GM23338 (cell line): Measurements from ENCODE around the gene FHIT. TPM values are rescaled to one million over a fixed set of nuclear protein-coding genes. Genes with fewer than 3 reads are reported as not detected.

Experiments used
- ATAC-seq: fragments of 200-7000 bp; cut with Tn5 transposase; 3 replicates; pipeline ENCODE4 v1.9.1; 2020
- DNase-seq: peaks from one replicate; pipeline ENCODE4 v3.0.0-alpha.2; 2015; ENCODE audit warnings: low spot score
- H2AFZ ChIP-seq: fragments of 200-600 bp; sonication (generic); 2 replicates; pipeline ENCODE4 v1.8.0; 2016; ENCODE audit warnings: antibody characterized with exemption, mild to moderate bottlenecking, moderate library complexity
- H3F3A ChIP-seq: fragments of 200-600 bp; sonication (generic); replicated peaks from 2 replicates; pipeline ENCODE4 v1.8.0; 2017; ENCODE audit warnings: antibody characterized with exemption, mixed run types, low read depth
- H3K27ac ChIP-seq: fragments of 200-600 bp; sonication (generic); 2 replicates; pipeline ENCODE4 v1.6.1; 2016; ENCODE audit warnings: low read depth
- H3K27me3 ChIP-seq: fragments of 200-600 bp; sonication (generic); 2 replicates; pipeline ENCODE4 v1.8.0; 2016; ENCODE audit warnings: mild to moderate bottlenecking, mixed run types, moderate library complexity; ENCODE audit not compliant: insufficient read depth
- H3K36me3 ChIP-seq: fragments of 200-600 bp; sonication (generic); 2 replicates; pipeline ENCODE4 v1.8.0; 2016; ENCODE audit warnings: mild to moderate bottlenecking; ENCODE audit not compliant: insufficient read depth
- H3K4me1 ChIP-seq: fragments of 200-600 bp; sonication (generic); 2 replicates; pipeline ENCODE4 v1.8.0; 2016; ENCODE audit warnings: mild to moderate bottlenecking, moderate library complexity; ENCODE audit not compliant: insufficient read depth
- H3K4me2 ChIP-seq: fragments of 200-600 bp; sonication (generic); 2 replicates; pipeline ENCODE4 v1.7.1; 2017; ENCODE audit warnings: mixed run types
- H3K4me3 ChIP-seq: fragments of 200-600 bp; sonication (generic); 2 replicates; pipeline ENCODE4 v1.6.1; 2016; ENCODE audit warnings: mixed run types
- H3K79me2 ChIP-seq: fragments of 200-600 bp; sonication (generic); replicated peaks from 2 replicates; pipeline ENCODE4 v1.8.0; 2017; ENCODE audit warnings: mild to moderate bottlenecking; ENCODE audit not compliant: insufficient read depth
- H3K9me2 ChIP-seq: fragments of 200-600 bp; sonication (generic); 2 replicates; pipeline ENCODE4 v1.8.0; 2017; ENCODE audit not compliant: insufficient read depth
- H4K20me1 ChIP-seq: fragments of 200-600 bp; sonication (generic); replicated peaks from 2 replicates; pipeline ENCODE4 v1.8.0; 2017; ENCODE audit warnings: mild to moderate bottlenecking; ENCODE audit not compliant: insufficient read depth
- H3K27ac Mint-ChIP-seq: 2 replicates; pipeline ENCODE4 v1.8.0; 2020; ENCODE audit warnings: inconsistent platforms, mild to moderate bottlenecking, moderate library complexity, mixed read lengths
- H3K27me3 Mint-ChIP-seq: 3 replicates; pipeline ENCODE4 v1.8.0; 2022; ENCODE audit warnings: low read depth, mild to moderate bottlenecking, moderate library complexity, mixed read lengths, inconsistent platforms; ENCODE audit not compliant: insufficient read depth, poor library complexity
- H3K36me3 Mint-ChIP-seq: 3 replicates; pipeline ENCODE4 v1.8.0; 2021; ENCODE audit warnings: low read depth, mild to moderate bottlenecking, inconsistent platforms, moderate library complexity, mixed read lengths
- H3K4me1 Mint-ChIP-seq: 3 replicates; pipeline ENCODE4 v1.8.0; 2020; ENCODE audit warnings: mild to moderate bottlenecking, inconsistent platforms, mixed read lengths
- H3K4me3 Mint-ChIP-seq: 3 replicates; pipeline ENCODE4 v1.8.0; 2021; ENCODE audit warnings: moderate library complexity, mild to moderate bottlenecking, inconsistent platforms, mixed read lengths
- H3K9me3 Mint-ChIP-seq: 3 replicates; pipeline ENCODE4 v1.8.0; 2020; ENCODE audit warnings: moderate library complexity, mild to moderate bottlenecking, inconsistent platforms, mixed read lengths
- CREB1 ChIP-seq: fragments of 250-450 bp; sonication (Bioruptor Pico); IDR thresholded peaks from 2 replicates; pipeline ENCODE4 v1.5.0; 2020; ENCODE audit warnings: low read depth, mild to moderate bottlenecking, moderate library complexity
- EZH2 ChIP-seq: fragments of 200-600 bp; sonication (generic); IDR thresholded peaks from one replicate; pipeline ENCODE4 v1.8.0; 2017; ENCODE audit warnings: antibody characterized with exemption, mild to moderate bottlenecking, low read depth; ENCODE audit not compliant: unreplicated experiment
- JUNB ChIP-seq: IDR thresholded peaks from one replicate; pipeline ENCODE4 v1.6.1; 2016; ENCODE audit warnings: antibody characterized with exemption; ENCODE audit not compliant: unreplicated experiment
- NANOG ChIP-seq: IDR thresholded peaks from 2 replicates; pipeline ENCODE4 v1.6.1; 2016; ENCODE audit warnings: antibody characterized with exemption, borderline replicate concordance
- POLR2AphosphoS5 ChIP-seq: IDR thresholded peaks from 2 replicates; pipeline ENCODE4 v1.6.1; 2016; ENCODE audit warnings: antibody characterized with exemption, low read depth
- STAT1 ChIP-seq: IDR thresholded peaks from one replicate; pipeline ENCODE4 v1.6.1; 2016; ENCODE audit warnings: antibody characterized with exemption; ENCODE audit not compliant: unreplicated experiment
- polyA plus RNA-seq: library from polyadenylated mRNA; unstranded; fragments of >200 nt; fragmentation: Nextera tagmentation; extraction: Ambion mirVana; gene quantifications from 2 replicates; pipeline ENCODE4 v1.2.1, GENCODE V29; 2016
- total RNA-seq: library from RNA; depleted of rRNA; stranded (reverse); fragments of >200 nt; shearing (Covaris generic); gene quantifications from 2 replicates; pipeline ENCODE4 v1.2.3, GENCODE V29; 2014
- TF ChIP-seq, protein P1 (sequence below), 2 experiments: fragments of 200-600 bp in 1 of 2; sonication (generic) in 1 of 2; conservative IDR thresholded peaks; 2 replicates each; pipeline versions ENCODE4 v1.5.1 to v1.6.1; 2016 to 2017; ENCODE audit warnings: antibody characterized with exemption in 2 of 2, low read depth in 2 of 2, mild to moderate bottlenecking in 2 of 2, moderate library complexity in 1 of 2
- TF ChIP-seq, protein P2 (sequence below): IDR thresholded peaks from one replicate; pipeline ENCODE4 v1.6.1; 2018; ENCODE audit warnings: antibody characterized with exemption; ENCODE audit not compliant: unreplicated experiment
- TF ChIP-seq, protein P3 (sequence below): fragments of 250-450 bp; sonication (Bioruptor Pico); IDR thresholded peaks from 2 replicates; pipeline ENCODE4 v1.5.0; 2020; ENCODE audit warnings: mild to moderate bottlenecking, moderate library complexity
- TF ChIP-seq, protein P4 (sequence below): IDR thresholded peaks from 2 replicates; pipeline ENCODE4 v1.6.1; 2016; ENCODE audit warnings: antibody characterized with exemption

Gene FHIT
- total and polyA plus RNA-seq, 2 experiments from 2014 or later: 3.0 to 8.3 TPM

DNA sequence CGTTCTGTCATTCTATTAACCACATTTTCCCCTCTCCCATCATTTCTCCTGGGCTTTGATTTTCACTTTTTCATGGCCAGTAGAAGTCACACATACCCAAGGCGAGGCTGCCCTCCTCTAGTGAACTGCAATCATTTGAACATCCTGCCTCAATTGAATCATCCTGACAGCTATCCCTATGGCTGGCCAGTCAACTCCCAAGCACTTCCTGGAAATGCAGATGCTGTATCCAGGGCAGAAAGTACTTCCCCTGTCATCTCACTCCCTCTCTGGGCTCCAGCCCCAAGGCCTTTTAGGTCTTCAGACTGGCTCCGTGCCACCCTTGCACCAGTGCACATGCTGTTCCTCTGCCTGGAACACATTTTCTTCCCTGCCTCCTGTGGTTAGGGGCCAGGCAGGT, 1463.1 kb downstream of the FHIT start:
- H3K36me3 Mint-ChIP-seq: no peaks in the 10 kb centered on the region
- no peak overlapping the region for H2AFZ ChIP-seq
- H3K27me3 ChIP-seq: no peaks in the 10 kb centered on the region
- TF ChIP-seq STAT1: no peak
- TF ChIP-seq POLR2AphosphoS5: no peak
- H3K79me2 ChIP-seq: no peaks in the 10 kb centered on the region
- H3F3A ChIP-seq: no peaks in the 10 kb centered on the region
- no peak overlapping the region for H3K4me3 Mint-ChIP-seq
- no peak overlapping the region for H3K4me2 ChIP-seq
- no peak overlapping the region for H3K4me3 ChIP-seq
- H3K27ac Mint-ChIP-seq: no peak overlapping the region
- H3K4me1 Mint-ChIP-seq: peaks cover 17% of the 10 kb centered on the region
- H3K36me3 ChIP-seq: no peaks in the 10 kb centered on the region
- ATAC-seq (no peak), DNase-seq (no peak)
- no peak overlapping the region for H3K27ac ChIP-seq
- no peaks in the 10 kb centered on the region for H4K20me1 ChIP-seq
- no peaks in the 10 kb centered on the region for H3K9me3 Mint-ChIP-seq
- H3K9me2 ChIP-seq: peaks cover 8% of the 10 kb centered on the region; the same call in 1 of the 2 replicates
- H3K27me3 Mint-ChIP-seq: no peaks in the 10 kb centered on the region
- no peaks in the 10 kb centered on the region for H3K4me1 ChIP-seq

DNA sequence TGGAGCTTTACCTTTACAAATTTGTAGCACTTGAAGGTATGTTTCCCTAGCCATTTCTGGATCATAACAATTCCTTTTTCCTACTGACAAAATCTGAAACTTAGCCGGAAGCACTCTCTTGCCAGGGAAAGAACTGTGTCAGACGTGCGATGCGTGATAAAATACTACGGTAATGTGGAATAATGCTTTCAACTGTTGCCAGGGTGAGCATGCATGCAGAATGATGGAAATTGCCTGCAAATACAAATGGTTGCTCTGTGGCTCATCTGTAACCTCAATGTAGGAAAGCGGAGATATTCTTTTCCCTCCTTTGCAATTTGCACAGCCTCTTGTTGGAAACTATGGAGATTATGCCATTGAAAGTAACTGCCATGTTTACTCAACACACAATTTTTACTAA, 1464.9 kb downstream of the FHIT start:
- no peaks in the 10 kb centered on the region for H3F3A ChIP-seq
- no peak overlapping the region for H3K4me3 Mint-ChIP-seq
- no peak overlapping the region for H3K27ac ChIP-seq
- H3K4me2 ChIP-seq: no peak overlapping the region
- H3K4me1 ChIP-seq: no peaks in the 10 kb centered on the region
- ATAC-seq (no peak), DNase-seq (no peak)
- H3K4me3 ChIP-seq: no peak overlapping the region
- H3K9me2 ChIP-seq: no peaks in the 10 kb centered on the region; the same call in 1 of the 2 replicates
- H3K36me3 ChIP-seq: no peaks in the 10 kb centered on the region
- H3K36me3 Mint-ChIP-seq: no peaks in the 10 kb centered on the region
- H2AFZ ChIP-seq: no peak overlapping the region
- H3K27ac Mint-ChIP-seq: no peak overlapping the region
- no peaks in the 10 kb centered on the region for H4K20me1 ChIP-seq
- no peaks in the 10 kb centered on the region for H3K27me3 Mint-ChIP-seq
- no peaks in the 10 kb centered on the region for H3K9me3 Mint-ChIP-seq
- H3K4me1 Mint-ChIP-seq: peaks cover 17% of the 10 kb centered on the region
- H3K79me2 ChIP-seq: no peaks in the 10 kb centered on the region
- no peaks in the 10 kb centered on the region for H3K27me3 ChIP-seq
- TF ChIP-seq, protein P1, sequence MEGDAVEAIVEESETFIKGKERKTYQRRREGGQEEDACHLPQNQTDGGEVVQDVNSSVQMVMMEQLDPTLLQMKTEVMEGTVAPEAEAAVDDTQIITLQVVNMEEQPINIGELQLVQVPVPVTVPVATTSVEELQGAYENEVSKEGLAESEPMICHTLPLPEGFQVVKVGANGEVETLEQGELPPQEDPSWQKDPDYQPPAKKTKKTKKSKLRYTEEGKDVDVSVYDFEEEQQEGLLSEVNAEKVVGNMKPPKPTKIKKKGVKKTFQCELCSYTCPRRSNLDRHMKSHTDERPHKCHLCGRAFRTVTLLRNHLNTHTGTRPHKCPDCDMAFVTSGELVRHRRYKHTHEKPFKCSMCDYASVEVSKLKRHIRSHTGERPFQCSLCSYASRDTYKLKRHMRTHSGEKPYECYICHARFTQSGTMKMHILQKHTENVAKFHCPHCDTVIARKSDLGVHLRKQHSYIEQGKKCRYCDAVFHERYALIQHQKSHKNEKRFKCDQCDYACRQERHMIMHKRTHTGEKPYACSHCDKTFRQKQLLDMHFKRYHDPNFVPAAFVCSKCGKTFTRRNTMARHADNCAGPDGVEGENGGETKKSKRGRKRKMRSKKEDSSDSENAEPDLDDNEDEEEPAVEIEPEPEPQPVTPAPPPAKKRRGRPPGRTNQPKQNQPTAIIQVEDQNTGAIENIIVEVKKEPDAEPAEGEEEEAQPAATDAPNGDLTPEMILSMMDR (conservative IDR thresholded peaks at IDR 0.05; ENCODE audit: low read depth in 2 of 2): no peak
- TF ChIP-seq, protein P2, sequence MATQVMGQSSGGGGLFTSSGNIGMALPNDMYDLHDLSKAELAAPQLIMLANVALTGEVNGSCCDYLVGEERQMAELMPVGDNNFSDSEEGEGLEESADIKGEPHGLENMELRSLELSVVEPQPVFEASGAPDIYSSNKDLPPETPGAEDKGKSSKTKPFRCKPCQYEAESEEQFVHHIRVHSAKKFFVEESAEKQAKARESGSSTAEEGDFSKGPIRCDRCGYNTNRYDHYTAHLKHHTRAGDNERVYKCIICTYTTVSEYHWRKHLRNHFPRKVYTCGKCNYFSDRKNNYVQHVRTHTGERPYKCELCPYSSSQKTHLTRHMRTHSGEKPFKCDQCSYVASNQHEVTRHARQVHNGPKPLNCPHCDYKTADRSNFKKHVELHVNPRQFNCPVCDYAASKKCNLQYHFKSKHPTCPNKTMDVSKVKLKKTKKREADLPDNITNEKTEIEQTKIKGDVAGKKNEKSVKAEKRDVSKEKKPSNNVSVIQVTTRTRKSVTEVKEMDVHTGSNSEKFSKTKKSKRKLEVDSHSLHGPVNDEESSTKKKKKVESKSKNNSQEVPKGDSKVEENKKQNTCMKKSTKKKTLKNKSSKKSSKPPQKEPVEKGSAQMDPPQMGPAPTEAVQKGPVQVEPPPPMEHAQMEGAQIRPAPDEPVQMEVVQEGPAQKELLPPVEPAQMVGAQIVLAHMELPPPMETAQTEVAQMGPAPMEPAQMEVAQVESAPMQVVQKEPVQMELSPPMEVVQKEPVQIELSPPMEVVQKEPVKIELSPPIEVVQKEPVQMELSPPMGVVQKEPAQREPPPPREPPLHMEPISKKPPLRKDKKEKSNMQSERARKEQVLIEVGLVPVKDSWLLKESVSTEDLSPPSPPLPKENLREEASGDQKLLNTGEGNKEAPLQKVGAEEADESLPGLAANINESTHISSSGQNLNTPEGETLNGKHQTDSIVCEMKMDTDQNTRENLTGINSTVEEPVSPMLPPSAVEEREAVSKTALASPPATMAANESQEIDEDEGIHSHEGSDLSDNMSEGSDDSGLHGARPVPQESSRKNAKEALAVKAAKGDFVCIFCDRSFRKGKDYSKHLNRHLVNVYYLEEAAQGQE: no peak
- TF ChIP-seq, protein P3, sequence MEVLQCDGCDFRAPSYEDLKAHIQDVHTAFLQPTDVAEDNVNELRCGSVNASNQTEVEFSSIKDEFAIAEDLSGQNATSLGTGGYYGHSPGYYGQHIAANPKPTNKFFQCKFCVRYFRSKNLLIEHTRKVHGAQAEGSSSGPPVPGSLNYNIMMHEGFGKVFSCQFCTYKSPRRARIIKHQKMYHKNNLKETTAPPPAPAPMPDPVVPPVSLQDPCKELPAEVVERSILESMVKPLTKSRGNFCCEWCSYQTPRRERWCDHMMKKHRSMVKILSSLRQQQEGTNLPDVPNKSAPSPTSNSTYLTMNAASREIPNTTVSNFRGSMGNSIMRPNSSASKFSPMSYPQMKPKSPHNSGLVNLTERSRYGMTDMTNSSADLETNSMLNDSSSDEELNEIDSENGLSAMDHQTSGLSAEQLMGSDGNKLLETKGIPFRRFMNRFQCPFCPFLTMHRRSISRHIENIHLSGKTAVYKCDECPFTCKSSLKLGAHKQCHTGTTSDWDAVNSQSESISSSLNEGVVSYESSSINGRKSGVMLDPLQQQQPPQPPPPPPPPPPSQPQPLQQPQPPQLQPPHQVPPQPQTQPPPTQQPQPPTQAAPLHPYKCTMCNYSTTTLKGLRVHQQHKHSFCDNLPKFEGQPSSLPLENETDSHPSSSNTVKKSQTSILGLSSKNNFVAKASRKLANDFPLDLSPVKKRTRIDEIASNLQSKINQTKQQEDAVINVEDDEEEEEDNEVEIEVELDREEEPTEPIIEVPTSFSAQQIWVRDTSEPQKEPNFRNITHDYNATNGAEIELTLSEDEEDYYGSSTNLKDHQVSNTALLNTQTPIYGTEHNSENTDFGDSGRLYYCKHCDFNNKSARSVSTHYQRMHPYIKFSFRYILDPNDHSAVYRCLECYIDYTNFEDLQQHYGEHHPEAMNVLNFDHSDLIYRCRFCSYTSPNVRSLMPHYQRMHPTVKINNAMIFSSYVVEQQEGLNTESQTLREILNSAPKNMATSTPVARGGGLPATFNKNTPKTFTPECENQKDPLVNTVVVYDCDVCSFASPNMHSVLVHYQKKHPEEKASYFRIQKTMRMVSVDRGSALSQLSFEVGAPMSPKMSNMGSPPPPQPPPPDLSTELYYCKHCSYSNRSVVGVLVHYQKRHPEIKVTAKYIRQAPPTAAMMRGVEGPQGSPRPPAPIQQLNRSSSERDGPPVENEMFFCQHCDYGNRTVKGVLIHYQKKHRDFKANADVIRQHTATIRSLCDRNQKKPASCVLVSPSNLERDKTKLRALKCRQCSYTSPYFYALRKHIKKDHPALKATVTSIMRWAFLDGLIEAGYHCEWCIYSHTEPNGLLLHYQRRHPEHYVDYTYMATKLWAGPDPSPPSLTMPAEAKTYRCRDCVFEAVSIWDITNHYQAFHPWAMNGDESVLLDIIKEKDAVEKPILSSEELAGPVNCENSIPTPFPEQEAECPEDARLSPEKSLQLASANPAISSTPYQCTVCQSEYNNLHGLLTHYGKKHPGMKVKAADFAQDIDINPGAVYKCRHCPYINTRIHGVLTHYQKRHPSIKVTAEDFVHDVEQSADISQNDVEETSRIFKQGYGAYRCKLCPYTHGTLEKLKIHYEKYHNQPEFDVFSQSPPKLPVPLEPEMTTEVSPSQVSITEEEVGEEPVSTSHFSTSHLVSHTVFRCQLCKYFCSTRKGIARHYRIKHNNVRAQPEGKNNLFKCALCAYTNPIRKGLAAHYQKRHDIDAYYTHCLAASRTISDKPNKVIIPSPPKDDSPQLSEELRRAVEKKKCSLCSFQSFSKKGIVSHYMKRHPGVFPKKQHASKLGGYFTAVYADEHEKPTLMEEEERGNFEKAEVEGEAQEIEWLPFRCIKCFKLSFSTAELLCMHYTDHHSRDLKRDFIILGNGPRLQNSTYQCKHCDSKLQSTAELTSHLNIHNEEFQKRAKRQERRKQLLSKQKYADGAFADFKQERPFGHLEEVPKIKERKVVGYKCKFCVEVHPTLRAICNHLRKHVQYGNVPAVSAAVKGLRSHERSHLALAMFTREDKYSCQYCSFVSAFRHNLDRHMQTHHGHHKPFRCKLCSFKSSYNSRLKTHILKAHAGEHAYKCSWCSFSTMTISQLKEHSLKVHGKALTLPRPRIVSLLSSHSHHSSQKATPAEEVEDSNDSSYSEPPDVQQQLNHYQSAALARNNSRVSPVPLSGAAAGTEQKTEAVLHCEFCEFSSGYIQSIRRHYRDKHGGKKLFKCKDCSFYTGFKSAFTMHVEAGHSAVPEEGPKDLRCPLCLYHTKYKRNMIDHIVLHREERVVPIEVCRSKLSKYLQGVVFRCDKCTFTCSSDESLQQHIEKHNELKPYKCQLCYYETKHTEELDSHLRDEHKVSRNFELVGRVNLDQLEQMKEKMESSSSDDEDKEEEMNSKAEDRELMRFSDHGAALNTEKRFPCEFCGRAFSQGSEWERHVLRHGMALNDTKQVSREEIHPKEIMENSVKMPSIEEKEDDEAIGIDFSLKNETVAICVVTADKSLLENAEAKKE (CRISPR knock-in tag): no peak
- TF ChIP-seq JUNB: no peak
- TF ChIP-seq EZH2: no peak
- TF ChIP-seq CREB1 (CRISPR knock-in tag): no peak
- TF ChIP-seq NANOG: no peak
- TF ChIP-seq POLR2AphosphoS5: no peak
- TF ChIP-seq, protein P4, sequence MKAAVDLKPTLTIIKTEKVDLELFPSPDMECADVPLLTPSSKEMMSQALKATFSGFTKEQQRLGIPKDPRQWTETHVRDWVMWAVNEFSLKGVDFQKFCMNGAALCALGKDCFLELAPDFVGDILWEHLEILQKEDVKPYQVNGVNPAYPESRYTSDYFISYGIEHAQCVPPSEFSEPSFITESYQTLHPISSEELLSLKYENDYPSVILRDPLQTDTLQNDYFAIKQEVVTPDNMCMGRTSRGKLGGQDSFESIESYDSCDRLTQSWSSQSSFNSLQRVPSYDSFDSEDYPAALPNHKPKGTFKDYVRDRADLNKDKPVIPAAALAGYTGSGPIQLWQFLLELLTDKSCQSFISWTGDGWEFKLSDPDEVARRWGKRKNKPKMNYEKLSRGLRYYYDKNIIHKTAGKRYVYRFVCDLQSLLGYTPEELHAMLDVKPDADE: no peak
